OCI-LY3 (cell line): Measurements from ENCODE around the gene NFYC.
A peak's percentile ranks its signal among the peaks of the same experiment; 100 is the strongest.

Experiments
- H2AFZ ChIP-seq: fragments of 200-600, 300-600 bp; shearing (Covaris generic); 2 replicates; pipeline ENCODE4 v1.6.0; 2014; ENCODE audit warnings: antibody characterized with exemption, low read depth, low read length
- H3K27ac ChIP-seq: fragments of 200-600, 300-600 bp; sonication (generic); 2 replicates; pipeline ENCODE4 v1.5.1; 2014; ENCODE audit warnings: mild to moderate bottlenecking, low read length, moderate library complexity, mixed read lengths
- H3K27me3 ChIP-seq: fragments of 200-600, 300-600 bp; sonication (generic); 2 replicates; pipeline ENCODE4 v1.6.1; 2014; ENCODE audit warnings: low read depth, low read length, mixed read lengths
- H3K36me3 ChIP-seq: fragments of 200-600, 300-600 bp; sonication (generic); replicated peaks from 2 replicates; pipeline ENCODE3; 2014; ENCODE audit warnings: low read depth, low read length, mixed read lengths
- H3K4me1 ChIP-seq: fragments of 300-600, 200-600 bp; sonication (generic); 2 replicates; pipeline ENCODE4 v1.6.1; 2014; ENCODE audit warnings: low read length, mixed read lengths
- H3K4me2 ChIP-seq: fragments of 200-600, 300-600 bp; sonication (generic); 2 replicates; pipeline ENCODE4 v1.6.1; 2014; ENCODE audit warnings: low read length, mixed read lengths
- H3K4me3 ChIP-seq: fragments of 300-600, 200-600 bp; sonication (generic); 2 replicates; pipeline ENCODE4 v1.5.1; 2014; ENCODE audit warnings: antibody characterized with exemption, mild to moderate bottlenecking, low read length, moderate library complexity
- H3K79me2 ChIP-seq: fragments of 300-600, 200-600 bp; shearing (Covaris generic); 2 replicates; pipeline ENCODE4 v1.6.1; 2014; ENCODE audit warnings: mild to moderate bottlenecking, low read length, mixed read lengths
- H3K9ac ChIP-seq: fragments of 300-600, 200-600 bp; shearing (Covaris generic); 2 replicates; pipeline ENCODE4 v1.6.0; 2014; ENCODE audit warnings: mild to moderate bottlenecking, low read length, moderate library complexity
- H3K9me3 ChIP-seq: fragments of 200-600, 300-600 bp; shearing (Covaris generic); 2 replicates; pipeline ENCODE4 v1.6.1; 2014; ENCODE audit warnings: low read length, mixed read lengths; ENCODE audit not compliant: insufficient read depth
- H4K20me1 ChIP-seq: fragments of 200-600, 300-600 bp; sonication (generic); 2 replicates; pipeline ENCODE4 v1.6.1; 2016; ENCODE audit warnings: low read length, mixed read lengths; ENCODE audit not compliant: insufficient read depth
- CTCF ChIP-seq: fragments of 200-600, 300-600 bp; sonication (generic); IDR thresholded peaks from 2 replicates; pipeline ENCODE4 v1.5.1; 2014; ENCODE audit warnings: antibody characterized with exemption, low read length, low read depth
- EZH2phosphoT487 ChIP-seq: fragments of 200-600 bp; shearing (Covaris generic); IDR thresholded peaks from 2 replicates; pipeline ENCODE4 v1.6.1; 2018; ENCODE audit warnings: antibody characterized with exemption, mixed run types, low read depth

Gene NFYC

GRCh38 chr1:40708750-40709099, 17.2 kb downstream of the NFYC start:
- Histone ChIP-seq H3K36me3 (peaks cover 6% of the 10 kb centered on the region), H3K4me3 (peak overlapping the region; percentile 86), H4K20me1 (no peaks in the 10 kb centered on the region), H3K9ac (peak overlapping the region; percentile 69), H3K79me2 (peaks cover 88% of the 10 kb centered on the region), H2AFZ (0 out of 2 replicates have a peak overlapping the region, but pooled peaks have one; percentile 28), H3K27ac (peak overlapping the region; percentile 76), H3K27me3 (no peaks in the 10 kb centered on the region), H3K9me3 (no peaks in the 10 kb centered on the region), H3K4me1 (peaks cover 49% of the 10 kb centered on the region), H3K4me2 (peak overlapping the region; percentile 87)
- TF ChIP-seq EZH2phosphoT487 (no peak), CTCF (no peak)

- Histone ChIP-seq H3K79me2 (peaks cover 88% of the 10 kb centered on the region), H3K9ac (peak overlapping the region; percentile 69), H3K36me3 (peaks cover 10% of the 10 kb centered on the region), H3K4me2 (peak overlapping the region; percentile 87), H3K4me1 (peaks cover 48% of the 10 kb centered on the region), H3K4me3 (peak overlapping the region; percentile 86), H4K20me1 (no peaks in the 10 kb centered on the region), H3K27me3 (no peaks in the 10 kb centered on the region), H3K27ac (peak overlapping the region; percentile 76), H3K9me3 (no peaks in the 10 kb centered on the region), H2AFZ (0 out of 2 replicates have a peak overlapping the region, but pooled peaks have one; percentile 28)
- no peak for TF ChIP-seq EZH2phosphoT487
- TF ChIP-seq CTCF = no peak
These were observed 17.7 kb downstream of the NFYC start for GRCh38 chr1:40709100-40709801.

- H2AFZ ChIP-seq = no peak overlapping the region
These were observed 18.3 kb downstream of the NFYC start for GRCh38 chr1:40709802-40710278.

More at GRCh38 chr1:40709802-40710278, 18.3 kb downstream of the NFYC start:
- TF ChIP-seq CTCF (no peak), EZH2phosphoT487 (no peak)
- Histone ChIP-seq H4K20me1 (no peaks in the 10 kb centered on the region), H3K4me1 (peaks cover 48% of the 10 kb centered on the region), H3K27me3 (no peaks in the 10 kb centered on the region), H3K36me3 (peaks cover 10% of the 10 kb centered on the region), H3K4me3 (peak overlapping the region; percentile 86), H3K9me3 (no peaks in the 10 kb centered on the region), H3K9ac (peak overlapping the region; percentile 69), H3K27ac (0 out of 2 replicates have a peak overlapping the region, but pooled peaks have one; percentile 76), H3K79me2 (peaks cover 85% of the 10 kb centered on the region), H3K4me2 (peak overlapping the region; percentile 87)
